Endothelial cell (in vitro differentiated cells): Measurements from ENCODE around the gene PIGBOS1. TPM values are rescaled to one million over a fixed set of nuclear protein-coding genes. Genes with fewer than 3 reads are reported as not detected.

Experiments
- DNase-seq: peaks from one replicate; pipeline ENCODE4 v3.0.0; 2021; ENCODE audit warnings: low spot score
- H3K27ac Mint-ChIP-seq: one replicate; pipeline ENCODE4 v1.8.0; 2021; ENCODE audit warnings: mixed read lengths, inconsistent platforms; ENCODE audit not compliant: unreplicated experiment
- H3K27me3 Mint-ChIP-seq: one replicate; pipeline ENCODE4 v1.8.0; 2021; ENCODE audit warnings: mild to moderate bottlenecking, moderate library complexity, mixed read lengths, inconsistent platforms; ENCODE audit not compliant: unreplicated experiment
- H3K36me3 Mint-ChIP-seq: one replicate; pipeline ENCODE4 v1.8.0; 2021; ENCODE audit warnings: mild to moderate bottlenecking, low read depth, mixed read lengths, inconsistent platforms; ENCODE audit not compliant: unreplicated experiment
- H3K4me1 Mint-ChIP-seq: one replicate; pipeline ENCODE4 v1.8.0; 2021; ENCODE audit warnings: mild to moderate bottlenecking, mixed read lengths, inconsistent platforms; ENCODE audit not compliant: unreplicated experiment
- H3K4me3 Mint-ChIP-seq: one replicate; pipeline ENCODE4 v1.8.0; 2021; ENCODE audit warnings: mild to moderate bottlenecking, mixed read lengths, inconsistent platforms; ENCODE audit not compliant: unreplicated experiment
- H3K9me3 Mint-ChIP-seq: one replicate; pipeline ENCODE4 v1.8.0; 2021; ENCODE audit warnings: mixed read lengths, inconsistent platforms; ENCODE audit not compliant: unreplicated experiment
- CTCF ChIP-seq: fragments of 200-600 bp; sonication (generic); IDR thresholded peaks from one replicate; pipeline ENCODE4 v1.5.0; 2021; ENCODE audit warnings: antibody characterized with exemption; ENCODE audit not compliant: unreplicated experiment
- total RNA-seq: library from RNA; stranded (reverse); fragmentation: NEBNext Ultra II Directional; extraction: Animal tissue kit (Norgen Biotek cat#: 25700); gene quantifications from one replicate; pipeline ENCODE4 v1.2.1, GENCODE V29; 2021; ENCODE audit not compliant: unreplicated experiment

PIGBOS1 gene
- total RNA-seq, 1 donor from 2014 or later = 15.4 TPM

GRCh38 chr15:55267401-55268175 is 51.3 kb downstream of the PIGBOS1 start:
- no peak overlapping the region for H3K27ac Mint-ChIP-seq
- H3K9me3 Mint-ChIP-seq = no peaks in the 10 kb centered on the region
- H3K4me1 Mint-ChIP-seq = peaks cover 5% of the 10 kb centered on the region
- peaks cover under 1% of the 10 kb centered on the region for H3K27me3 Mint-ChIP-seq
- no peak for DNase-seq
- H3K36me3 Mint-ChIP-seq = no peaks in the 10 kb centered on the region
- H3K4me3 Mint-ChIP-seq = no peak overlapping the region
- TF ChIP-seq CTCF = no peak

Other genes with a start within 250 kb of the PIGBOS1 start
- gene RSL24D1, start 122.2 kb downstream of the PIGBOS1 start, total RNA-seq = 58.0 TPM
- gene RAB27A, start 29.3 kb downstream of the PIGBOS1 start, total RNA-seq = 19.4 TPM
- 12.7 TPM for gene PIGB, start 99 bp upstream of the PIGBOS1 start, total RNA-seq
- gene CCPG1, start 89.2 kb upstream of the PIGBOS1 start, total RNA-seq = 31.5 TPM
- gene PIERCE2, start 89.4 kb upstream of the PIGBOS1 start, total RNA-seq = 1.4 TPM
- gene DNAAF4, start 189.1 kb upstream of the PIGBOS1 start, total RNA-seq = 5.6 TPM